CD4-positive, alpha-beta T cell treated with Interleukin-17A for 4 hours (primary cell): ENCODE results near the gene RPL5.
"Not testable (repeated sequence)": the region's sequence is repeated elsewhere in the genome, so short reads cannot be mapped to it uniquely, and the experiment has no call there.

Experiments
- DNase-seq: peaks from one replicate; pipeline ENCODE4 v3.0.0-alpha.2; 2020; ENCODE audit warnings: mixed read lengths

RPL5 gene

GRCh38 chr1:92831762-92832536, at the start of gene RPL5:
Gene RPL5 (plus strand): TSS chr1:92832040. CDS start chr1:92832115, 75 bp downstream.
- peak; percentile 98 for DNase-seq

DNA sequence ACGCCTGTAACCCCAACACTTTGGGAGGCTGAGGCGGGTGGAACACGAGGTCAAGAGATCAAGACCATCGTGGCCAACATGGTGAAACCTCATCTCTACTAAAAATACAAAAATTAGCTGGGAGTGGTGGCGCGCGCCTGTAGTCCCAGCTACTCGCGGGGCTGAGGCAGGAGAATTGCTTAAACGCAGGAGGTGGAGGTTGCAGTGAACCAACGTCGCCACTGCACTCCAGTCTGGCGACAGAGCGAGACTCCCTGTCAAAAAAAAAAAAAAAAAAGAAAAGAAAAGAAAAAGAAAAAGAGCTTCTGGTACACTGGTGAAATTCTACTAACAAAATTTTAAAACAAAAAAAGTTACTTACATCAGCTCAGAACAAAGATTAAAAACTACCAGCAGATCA, 48.3 kb upstream of the RPL5 start:
- DNase-seq = not testable (repeated sequence)

DNA sequence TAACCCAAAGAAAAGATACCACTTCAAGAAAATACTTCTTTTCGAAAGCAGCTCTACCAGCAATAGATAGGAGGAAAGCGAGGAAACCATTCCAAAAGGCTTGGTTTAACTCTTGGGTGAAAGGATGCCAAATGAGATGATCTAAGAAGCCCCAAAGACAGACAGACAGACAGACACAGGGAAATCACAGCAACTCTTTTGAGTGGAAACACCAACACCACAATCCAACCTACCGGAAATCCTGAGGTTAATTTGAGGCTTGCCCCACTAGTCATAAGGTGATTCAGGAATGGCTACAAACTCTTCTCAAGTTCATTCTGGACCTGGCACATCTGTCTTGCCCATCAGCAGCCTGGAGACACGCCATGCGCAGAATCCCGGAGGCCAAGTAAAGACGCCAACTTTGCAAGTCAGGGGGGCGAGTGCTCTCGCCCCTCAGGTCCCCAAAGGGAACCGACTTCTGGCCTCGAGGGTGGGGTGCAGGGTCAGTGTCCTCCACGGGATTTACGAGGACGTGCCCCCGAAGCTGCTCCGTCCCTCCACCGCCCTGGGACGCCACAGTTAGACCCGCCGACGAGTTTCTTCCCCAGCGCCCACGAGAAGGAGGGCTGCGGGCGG, 47.7 kb upstream of the RPL5 start:
- DNase-seq = peak; percentile 11

DNA sequence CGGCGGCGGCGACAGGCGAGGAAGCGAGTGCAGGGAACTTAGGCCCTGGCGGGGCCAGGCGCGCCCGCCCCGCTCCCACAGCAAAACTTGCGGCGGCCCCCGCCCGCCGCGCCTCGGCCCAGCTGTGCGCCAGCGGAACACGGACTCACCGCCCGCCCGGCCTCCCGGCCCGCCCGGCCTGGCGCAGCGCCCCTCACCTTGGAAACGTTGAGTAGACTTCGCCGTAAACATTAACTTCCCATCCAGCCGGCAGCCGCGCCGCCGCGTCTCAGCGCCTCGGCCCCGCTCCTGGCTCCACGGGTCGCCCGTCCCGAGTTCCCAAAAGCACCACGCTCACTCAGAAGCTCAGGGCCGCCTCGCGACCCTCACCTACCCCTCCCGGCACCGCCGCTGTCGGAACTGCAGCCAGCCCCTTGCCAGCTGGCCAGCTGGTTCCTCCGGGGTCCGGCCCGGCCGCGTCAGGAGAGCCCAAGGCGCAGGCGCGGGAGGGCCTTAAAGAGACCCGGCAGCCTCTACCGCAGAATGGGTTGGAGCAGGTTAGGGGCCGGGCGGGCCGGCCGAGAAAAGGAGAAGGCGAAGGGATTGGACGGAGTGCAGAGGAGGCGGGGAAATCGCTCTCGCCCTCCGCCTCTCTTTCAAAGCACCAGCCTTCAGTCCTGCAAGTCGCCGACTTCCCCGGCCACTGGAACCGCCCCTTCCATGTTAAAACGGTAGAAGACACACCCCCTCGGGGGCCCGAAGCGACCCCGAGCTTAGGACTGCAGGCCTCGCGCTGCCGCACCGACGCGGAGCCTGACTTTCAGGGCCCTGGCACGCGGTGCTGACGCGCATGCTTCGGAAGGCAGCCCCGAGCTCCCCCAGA, 47.0 kb upstream of the RPL5 start, which contains the start of gene EVI5:
EVI5 (minus strand) TSS at position 470 of the 862 bp plus-strand sequence. CDS start 48,562 bp downstream, outside the sequence.
- DNase-seq = peak; percentile 61

DNA sequence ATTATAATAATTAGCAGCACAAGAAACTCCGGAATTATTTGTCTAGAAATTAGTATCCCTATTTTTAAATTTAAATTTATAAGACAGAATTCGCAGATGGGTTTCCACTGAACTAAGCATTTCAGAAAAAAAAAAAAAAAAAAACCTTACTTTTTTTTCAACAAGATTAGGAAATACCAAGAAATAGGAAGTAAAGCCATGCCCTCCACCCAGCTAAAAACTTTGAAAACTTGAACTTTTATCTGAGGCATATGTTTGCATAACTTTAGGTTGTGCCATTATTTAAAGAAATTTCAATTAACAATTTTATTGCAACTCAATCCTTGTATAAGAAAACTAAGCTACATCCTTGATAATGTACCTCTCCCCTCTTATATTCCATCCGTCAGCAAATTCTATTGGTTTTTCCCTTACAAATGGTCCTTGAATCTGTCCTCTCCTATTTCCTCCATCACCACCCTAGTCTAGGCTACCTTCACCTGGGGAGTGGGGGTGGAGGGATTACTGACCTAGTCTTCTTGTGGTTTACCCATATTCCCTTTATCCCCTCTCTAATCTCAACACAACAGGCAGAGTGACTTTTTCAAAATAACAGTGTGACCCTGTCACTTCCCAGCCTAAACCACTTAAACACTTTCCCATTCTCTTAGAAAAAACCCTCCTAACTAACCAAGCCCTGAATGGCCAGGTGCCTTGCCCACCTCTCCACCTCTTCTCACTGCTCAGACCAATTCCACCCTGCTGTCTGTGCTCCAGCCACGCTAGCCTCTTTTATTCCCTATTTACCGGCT, 45.5 kb upstream of the RPL5 start:
- no peak for DNase-seq

DNA sequence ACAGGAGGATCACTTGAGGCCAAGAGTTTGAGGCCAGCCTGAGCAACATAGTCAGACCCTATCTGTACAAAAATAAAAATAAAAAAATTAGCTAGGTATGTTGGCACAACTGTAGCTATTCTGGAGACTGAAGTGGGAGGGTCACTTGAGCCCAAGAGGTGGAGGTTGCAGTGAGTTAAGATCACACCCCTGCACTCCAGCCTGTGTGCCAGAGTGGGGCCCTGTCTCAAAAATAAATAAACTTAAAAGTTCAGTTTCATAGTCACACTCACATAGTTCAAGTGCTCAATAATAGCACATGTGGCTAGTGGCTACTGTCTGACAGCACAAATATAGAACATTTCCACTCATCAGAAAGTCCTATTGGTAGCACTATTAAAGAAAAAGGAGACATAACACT, 41.8 kb upstream of the RPL5 start:
- DNase-seq = no peak

DNA sequence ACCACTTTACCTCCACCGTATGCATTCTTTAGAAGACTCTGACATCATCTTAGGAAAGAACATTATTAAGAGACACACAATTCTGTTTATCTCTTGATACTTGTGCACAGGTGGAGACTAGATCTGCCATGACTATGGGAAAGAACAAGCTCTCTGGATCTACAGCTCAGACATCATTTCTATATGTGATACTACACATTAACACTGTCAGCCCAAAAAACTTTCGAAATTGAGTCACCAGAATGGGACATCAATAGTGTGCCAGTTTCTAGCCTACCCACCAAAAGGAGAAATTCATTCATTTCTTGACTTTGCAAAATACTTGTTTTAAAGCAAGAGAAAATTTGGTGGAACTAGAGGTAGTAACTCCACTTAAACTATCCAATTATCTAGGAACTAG, 41.0 kb upstream of the RPL5 start:
- no peak for DNase-seq

GRCh38 chr1:92791487-92792066, 40.3 kb upstream of the RPL5 start:
- no peak for DNase-seq

DNA sequence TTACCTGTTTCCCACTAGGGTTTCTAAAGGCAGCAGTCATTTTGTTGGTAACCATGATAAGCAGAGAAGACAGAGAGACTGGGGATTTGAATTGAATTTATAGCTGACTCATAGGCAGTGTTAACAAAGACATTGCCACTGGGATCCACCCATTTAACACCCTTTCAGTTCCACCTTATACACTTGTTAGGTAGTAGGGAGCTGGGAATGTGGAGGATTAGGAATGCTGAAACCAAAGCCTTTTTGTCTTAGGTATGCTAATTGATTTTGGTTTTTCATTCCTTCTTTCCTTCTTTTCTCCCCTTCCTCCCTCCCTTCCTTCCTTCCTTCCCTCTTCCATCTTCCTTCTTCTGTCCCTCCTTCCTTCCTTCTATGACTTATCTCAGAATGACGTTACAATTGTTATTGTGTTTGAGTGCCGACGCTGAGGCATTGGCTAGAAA, 39.5 kb upstream of the RPL5 start:
- no peak for DNase-seq

DNA sequence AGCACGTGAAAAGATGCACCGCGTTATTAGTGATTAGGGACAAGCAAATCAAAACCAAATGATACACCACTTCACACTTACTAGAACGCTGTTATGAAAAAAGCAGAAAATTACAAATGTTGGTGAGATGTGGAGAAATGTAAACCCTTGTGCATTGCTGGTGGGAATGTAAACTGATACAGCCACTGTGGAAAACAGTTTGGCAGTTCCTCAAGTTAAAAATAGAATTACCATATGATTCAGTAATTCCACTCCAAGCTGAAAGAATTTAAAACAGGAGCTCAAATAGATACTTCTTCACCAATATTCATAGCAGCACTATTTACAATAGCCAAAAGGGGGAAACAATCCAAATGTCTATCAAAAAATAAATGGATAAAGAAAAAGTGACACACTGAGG, 36.7 kb upstream of the RPL5 start:
- DNase-seq = no peak

DNA sequence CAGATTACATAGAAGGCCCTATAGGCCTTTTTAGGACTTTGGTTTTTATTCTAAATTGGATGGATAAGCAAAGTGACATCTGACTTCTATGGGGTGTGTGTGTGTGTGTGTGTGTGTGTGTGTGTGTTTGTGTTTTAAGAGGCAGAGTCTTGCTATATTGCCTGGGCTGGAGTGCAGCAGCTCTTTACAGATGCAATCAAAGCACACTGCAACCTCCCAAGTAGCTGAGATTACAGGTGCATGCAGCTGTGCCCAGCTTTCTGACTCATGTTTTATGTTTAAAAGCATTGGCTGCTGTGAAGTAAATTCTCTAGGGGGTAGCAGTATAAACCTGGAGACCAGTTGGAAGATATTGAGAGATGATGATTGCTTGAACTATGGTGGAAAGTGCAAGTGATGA, 34.5 kb upstream of the RPL5 start:
- DNase-seq = no peak

DNA sequence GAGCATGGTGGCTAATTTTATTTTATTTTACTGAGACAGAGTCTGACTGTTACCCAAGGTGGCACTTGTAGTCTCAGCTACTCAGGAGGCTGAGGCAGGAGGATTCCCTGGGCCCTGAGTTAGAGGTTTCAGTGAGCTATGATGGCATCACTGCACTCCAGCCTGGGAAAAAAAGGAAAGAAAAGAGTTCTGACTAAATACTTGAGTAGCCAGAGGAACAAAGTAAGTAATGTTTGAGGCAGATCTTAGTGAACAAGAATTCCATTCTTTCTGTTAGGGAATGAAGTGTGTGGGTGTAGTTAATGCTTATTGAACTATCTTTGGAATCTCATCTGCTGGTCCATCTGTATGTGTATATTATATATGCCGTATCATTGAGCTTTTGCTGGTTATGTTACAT, 33.9 kb upstream of the RPL5 start:
- DNase-seq = no peak

DNA sequence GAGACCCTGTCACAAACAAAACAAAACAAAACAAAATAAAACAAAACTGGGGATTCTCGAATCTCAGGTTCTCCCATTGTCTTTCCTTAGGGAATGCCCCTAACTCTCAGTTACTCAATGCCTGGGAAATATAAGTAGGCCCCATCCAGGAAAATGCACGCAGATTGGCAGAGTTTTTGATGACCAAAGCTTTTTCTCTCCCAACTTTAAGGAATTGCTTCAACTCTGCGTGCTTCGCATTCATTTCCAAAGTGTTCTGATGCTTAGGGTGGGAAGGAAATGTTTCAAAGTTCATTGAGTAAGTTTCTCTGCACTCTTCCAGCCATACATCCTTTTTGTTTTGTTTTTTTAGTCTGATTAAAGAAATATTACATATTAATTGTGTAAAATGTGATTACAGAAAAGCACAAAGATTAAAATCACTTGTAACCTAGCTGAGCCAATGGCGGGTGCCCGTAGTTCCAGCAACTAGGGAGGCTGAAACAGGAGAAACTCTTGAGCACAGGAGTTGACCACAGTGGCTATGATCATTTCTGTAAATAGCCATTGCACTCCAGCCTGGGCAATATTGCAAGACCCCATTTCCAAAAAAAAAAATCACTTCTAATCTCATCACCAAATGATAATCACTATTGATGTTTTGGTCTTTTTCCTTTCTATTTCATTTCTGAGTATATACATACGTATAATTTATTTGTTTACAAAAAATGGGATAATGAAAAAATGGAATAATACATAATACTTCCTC, 28.5 kb upstream of the RPL5 start:
- DNase-seq = no peak

DNA sequence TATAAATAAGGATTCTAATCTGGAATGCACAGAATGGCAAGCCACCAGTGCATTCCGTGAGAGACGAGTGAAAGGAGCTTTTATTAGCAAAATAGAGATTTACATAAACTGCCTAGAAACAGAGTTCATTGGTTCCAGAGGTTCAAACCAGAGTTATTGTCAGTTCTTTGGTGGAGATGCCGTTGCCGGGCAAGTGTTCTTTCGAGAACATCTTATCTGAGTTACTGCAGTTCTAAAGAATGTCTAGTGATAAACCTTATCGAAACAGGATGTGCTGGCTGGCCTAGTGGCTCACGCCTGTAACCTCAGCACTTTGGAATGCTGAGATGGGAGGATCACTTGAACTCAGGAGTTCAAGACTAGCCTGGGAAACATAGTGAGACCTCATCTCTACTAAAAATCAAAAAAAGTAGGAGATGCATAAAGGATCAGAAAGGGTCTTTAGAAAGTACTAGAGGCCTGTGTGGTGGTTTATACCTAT, 27.1 kb upstream of the RPL5 start:
- DNase-seq = no peak

- DNase-seq = no peak
Observed at GRCh38 chr1:92805216-92805615, 26.6 kb upstream of the RPL5 start.

DNA sequence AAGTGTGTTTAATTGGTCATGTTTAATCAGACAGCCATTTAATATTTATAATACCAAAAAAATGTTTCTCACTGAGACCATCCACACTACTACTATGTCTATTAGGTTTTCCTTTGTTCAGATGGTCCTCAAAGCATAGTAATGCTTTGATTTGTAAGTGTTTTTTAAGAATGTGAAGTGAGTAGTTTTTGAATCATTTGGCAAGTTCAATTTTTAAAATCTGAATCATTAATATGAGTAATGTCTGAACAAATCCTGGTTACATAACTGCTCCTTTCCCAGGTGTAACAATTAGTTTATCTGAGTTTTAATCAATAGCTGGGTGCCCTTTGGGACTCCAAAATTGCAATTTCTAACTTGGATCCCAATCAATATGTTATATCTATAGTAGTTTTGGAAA, 23.5 kb upstream of the RPL5 start:
- no peak for DNase-seq

- DNase-seq = no peak
Observed at GRCh38 chr1:92816732-92817131, 15.1 kb upstream of the RPL5 start.

DNA sequence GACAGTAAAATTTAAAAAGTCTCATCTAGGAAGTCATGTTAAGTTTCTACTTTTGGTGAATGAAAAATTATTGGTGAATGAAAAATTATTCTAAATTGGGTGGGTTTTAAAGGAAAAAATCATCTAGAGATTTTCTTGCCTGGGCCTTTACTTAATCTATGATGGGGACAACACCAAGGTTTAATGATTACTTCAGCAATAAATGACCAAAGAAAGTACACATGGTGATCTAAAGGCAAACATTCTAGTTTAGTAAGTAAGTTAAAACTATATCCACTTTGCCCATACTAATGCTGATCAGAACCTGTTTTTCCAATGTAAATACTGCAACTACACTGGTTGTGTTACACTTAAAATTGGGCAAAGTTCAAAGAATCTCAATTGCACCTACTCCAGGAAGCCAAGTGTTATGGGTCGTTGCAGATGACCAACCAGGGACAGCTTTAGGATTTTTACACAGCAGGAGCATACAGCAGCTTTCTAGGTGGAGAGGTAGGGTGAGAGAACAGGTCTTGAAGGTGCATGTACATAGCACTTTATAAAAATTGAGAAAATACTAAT, 14.6 kb upstream of the RPL5 start:
- DNase-seq = no peak

DNA sequence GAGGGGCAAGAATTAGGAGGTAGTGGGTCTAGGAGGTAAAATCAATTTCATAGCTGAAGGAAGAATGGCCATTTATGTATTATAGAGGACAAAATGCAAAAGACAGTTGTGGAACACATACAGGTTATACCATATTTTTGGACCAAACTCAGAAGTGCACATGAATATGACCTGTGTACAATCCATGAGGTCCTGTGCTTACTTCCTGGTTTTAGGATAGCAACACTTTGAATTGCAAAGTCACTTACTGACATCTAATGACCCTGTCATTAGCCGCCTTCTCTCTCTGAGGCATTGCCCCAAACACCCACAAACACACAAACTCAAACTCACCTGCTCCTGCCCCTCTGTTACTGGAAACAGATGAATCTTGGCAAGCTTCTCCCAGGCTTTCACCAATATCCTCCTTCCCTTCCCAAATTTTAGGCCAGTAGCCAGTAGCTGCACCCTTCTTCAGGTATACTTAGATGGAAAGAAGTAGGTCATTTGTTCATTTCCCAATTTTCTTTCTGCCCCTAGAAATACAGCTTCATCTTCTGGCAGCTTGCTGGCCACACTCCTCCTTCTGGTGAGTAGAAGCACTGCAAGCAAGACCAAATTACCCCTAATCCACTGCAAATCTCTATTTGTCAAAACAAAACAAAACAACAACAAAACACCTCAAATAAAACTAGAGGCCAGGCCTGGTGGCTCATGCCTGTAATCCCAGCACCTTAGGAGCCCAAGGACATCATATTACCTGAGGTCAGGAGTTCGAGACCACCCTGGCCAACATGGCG, 13.7 kb upstream of the RPL5 start:
- DNase-seq = peak; percentile 24

DNA sequence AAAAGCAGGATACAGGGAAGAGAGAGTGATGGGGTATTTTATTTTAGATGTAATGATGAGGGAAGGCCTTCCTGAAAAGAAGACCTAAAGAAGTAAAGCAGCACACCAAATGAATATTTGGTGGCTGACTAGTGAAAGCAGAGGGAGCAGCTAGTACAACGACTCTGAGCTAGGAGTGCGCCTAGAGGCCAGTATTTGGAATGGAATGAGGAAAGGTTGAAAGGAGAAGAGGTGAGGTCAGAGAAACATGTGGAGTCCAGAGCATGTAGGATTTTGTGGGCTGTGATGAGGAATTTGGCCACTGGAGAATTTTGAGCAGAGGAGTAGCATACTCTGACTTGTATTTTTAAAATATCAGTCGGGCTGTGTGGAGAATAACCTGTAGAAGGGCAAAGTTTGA, 11.8 kb upstream of the RPL5 start:
- no peak for DNase-seq
